ENCODE measurements around the gene SRC. TPM values are rescaled to one million over a fixed set of nuclear protein-coding genes. Genes with fewer than 3 reads are reported as not detected.

SRC gene
- total and polyA plus RNA-seq, 2 of the 8 experiments (the other 6 are each of a cell fraction or from before 2014, with no cell fraction given) = 27.6 to 28.8 TPM

DNA sequence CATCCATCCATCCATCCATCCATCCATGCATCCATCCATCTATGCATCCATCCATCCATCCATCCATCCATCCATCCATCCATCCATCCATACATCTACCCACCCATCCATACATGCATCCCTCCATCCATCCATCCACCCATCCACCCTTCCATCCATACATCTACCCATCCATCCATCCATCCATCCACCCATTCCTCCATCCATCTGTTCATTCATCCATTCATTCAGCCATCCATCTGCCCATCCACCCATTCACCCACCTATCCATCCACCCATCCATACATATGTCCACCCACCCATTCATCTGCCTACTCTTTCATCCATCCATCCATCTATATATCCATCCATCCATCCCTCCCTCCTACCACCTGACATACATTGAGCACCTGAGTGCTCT lies 104.4 kb downstream of the SRC start (continued):
- TF ChIP-seq YY1 (IDR thresholded peaks at IDR 0.05; ENCODE audit: low read depth, low read length) = no peak

All from H1 (cell line).